ENCODE results near the gene ADCY7.

The ADCY7 gene

GRCh38 chr16:50251375-50252081, 14.8 kb upstream of the ADCY7 start:
- DNase-seq = peak; percentile 60 to 62

DNA sequence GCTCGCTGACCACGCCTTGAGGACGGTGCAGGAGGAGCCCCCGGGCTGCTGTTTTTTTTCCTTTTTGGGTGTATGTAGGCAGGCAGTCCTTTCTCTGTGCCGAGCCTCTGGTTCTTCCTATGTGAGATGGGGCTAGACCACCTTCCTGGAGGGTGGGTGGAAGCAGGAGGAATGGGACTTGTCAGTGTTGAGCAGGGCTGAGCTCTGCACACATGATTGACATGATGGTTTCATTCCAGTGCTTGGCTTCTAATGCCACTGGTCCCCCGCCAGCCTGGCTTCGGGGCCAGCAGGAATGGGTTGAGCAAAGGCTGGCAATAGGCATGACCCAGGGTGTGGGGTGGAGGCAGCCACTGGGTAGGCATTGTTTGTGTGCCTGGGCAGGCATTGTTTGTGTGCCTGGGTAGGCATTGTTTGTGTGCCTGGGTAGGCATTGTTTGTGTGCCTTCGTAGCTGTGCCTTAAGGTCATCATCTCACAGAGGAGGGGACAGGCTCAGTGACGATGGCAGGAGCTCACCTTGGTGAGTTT, 14.2 kb upstream of the ADCY7 start:
- DNase-seq = no peak

- DNase-seq = no peak
Observed at GRCh38 chr16:50252874-50253513, 13.4 kb upstream of the ADCY7 start.

- DNase-seq = no peak
Observed at GRCh38 chr16:50253514-50253910, 12.8 kb upstream of the ADCY7 start.

- no peak for DNase-seq
Observed at GRCh38 chr16:50254072-50254471, 12.3 kb upstream of the ADCY7 start.

DNA sequence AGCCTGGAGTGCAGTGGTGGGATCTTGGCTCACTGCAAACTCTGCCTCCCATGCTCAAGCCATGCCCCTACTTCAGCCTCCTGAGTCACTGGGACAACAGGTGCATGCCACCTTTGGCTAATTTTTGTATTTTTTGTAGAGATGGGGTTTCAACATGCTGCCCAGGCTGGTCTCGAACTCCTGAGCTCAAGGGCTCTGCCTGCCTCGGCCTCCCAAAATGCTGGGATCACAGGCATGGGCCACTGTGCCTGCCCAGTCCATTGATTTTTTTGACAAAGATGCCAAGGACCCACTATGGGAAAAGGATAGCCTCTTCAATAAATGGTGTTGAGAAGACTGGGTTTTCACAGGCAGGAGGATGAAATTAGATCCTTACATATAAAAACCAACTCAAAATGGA, 10.8 kb upstream of the ADCY7 start:
- no peak for DNase-seq

GRCh38 chr16:50256604-50257003, 9.7 kb upstream of the ADCY7 start:
- DNase-seq = no peak

DNA sequence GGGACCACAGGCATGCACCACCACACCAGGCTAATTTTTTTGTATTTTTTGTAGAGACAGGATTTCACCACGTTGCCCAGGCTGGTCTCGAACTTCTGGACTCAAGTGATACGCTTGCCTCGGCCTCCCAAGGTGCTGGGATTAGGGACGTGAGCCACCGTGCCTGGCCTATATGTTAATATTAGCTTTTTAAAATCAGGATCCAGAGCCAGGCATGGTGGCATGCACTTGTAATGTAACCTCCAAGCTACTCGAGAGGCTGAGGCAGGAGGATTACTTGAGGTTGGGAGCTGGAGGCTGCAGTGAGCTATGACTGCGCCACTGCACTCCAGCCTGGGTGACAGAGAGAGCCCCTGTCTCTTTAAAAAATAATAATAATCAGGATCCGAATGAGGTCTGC, 8.5 kb upstream of the ADCY7 start:
- no peak for DNase-seq

DNA sequence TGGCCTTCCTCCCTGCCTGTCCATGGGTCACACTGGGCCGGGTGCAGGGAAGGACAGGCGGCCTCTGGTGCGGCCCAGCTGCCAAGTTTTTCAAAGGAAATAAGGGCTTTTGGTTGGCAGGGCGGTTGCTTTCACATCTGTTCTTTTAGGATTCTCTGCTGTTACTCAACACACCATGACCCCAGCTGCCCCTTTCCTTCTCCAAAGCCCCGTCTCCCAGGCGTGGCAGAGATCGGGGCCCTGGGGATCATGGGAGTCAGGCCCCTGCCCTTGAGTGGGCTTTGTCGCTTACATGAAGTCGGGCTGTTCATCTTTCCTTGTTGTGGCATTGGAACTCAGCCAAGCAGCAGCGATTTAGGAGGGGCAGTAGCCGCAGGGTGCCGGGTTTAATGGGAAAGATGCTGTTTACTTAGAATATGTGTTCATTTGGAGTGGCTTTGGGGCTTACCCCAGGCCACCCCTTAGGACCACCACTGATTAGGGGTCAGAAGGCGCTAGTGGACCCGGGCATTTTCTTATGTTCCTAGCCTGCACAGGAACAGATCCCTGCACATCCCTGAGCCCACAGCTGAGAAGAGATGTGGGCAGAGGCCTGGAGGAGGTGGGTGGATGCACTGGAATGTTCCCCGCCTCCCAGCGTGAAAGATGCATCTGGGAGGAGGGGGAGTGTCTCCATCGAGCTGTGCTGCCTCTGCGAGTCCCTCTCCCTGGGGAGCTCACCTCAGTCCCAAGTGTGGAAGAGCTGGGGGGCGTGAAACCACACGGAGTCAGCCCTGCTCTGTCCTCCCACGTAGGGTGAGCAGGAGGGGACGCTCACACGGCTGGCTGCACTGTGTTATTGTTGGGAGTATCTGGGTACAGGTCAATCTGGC, 6.8 kb upstream of the ADCY7 start:
- DNase-seq = no peak

DNA sequence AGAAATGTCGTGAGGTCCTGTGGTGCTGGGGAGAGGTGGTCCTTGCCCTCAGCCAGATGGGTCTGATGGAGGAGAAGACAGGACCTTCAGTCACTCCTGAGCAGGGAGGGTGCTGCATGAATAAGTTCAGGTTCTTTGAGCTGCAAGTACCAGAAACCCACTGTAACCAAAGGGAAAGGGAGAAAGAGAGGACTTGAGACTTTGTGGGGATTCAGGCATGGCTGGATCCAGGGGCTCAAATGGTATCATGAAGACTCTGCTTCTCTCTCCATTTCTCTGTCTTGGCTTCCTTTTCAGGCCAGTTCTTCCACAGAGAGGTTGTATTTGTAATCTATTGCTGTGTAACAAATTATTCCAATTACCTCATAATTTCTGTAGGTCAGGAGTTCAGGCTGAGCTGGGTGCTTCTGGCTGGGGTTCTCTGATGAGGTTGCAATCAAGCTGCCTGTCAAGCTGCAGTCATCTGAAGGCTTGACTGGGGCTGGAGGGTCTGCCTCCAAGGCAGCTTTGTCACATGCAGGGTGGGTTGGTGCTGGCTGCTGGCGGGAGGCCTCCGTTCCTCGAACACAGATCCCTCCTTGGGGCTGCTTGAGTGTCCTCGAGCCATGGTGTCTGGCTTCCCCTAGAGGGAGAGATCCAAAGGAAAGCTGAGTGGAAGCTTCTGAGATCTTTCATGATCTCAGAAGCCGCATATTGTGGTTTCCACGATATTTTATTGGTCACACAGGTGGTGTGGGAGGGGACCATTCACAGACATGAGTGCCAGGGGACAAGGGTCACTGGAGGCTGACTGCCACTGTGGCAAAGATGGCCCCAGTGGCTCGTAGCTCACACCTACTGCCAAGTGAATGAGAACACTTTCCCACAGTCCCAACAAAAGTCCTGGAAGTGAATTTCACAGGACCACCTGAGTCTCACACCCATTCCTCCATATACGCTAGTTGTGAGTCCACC, 5.9 kb upstream of the ADCY7 start:
- no peak for DNase-seq

DNA sequence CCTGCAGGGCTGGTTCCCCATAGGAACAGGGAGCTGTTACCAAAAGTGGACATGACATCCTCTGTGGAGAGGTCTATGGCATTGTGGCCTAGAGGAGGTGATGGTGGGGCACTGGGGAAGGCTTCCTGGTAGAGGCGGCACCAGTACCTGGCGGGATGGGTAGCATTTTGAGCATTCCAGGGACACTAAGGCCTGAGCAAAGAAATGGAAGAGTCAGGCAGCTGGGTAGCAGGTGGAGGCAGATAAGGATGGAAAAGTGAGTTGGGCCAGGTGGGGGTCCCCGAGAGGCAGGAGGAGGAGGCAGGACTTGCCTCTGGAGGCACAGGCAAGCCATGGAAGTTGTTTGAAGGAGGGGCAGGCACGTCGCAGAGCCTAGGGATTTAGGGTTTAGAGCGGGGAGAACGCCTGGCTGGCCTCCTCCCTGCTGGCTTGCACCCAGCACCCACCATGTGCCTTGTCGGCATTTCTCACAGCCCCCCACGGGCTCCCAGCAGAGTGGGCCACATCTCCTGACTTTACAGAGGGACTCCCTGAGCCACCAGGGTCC, 5.1 kb upstream of the ADCY7 start:
- DNase-seq = no peak

- no peak for DNase-seq
Observed at GRCh38 chr16:50261707-50262235, 4.6 kb upstream of the ADCY7 start.

DNA sequence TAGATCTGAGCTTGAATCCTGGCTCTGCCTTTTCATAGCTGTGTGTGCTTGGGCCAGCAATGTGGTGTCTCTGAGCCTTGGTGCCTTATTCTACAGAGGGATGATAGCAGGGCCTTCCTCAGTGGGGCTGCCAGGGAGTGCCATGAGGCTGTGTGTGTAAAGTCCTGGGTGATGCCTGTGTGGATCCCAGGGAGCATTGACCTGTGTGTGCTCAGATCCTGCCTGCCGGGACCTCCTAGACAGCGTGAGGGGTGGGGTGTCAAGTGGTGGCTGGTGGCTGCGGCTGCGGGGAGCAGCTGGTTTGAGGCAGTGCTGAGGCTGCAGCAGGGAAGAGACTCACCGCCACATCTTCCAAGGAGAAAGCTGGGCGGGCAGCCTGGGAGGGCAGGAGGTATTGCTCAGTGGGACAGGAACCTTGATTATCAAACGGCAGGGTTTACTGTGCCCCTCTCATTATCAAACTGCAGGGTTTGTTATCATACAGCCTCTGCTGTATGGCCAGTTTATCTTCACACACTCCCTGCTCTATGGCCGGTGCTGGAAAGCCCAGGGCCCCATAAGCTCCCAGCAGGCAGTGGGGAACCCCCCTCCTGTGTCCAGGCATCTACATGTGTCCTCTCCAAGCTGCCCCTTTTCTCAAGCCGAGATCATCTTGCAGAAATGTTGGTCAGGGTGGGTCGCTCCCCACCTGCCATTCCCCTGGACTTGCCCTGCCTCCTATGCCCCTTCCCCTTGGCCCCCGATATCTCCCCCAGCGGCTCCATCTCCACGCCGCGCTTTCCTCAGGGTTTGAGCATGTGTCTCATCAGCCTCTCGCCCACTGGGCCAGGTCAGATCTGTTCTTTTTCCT, 3.1 kb upstream of the ADCY7 start:
- no peak for DNase-seq

- no peak for DNase-seq
Observed at GRCh38 chr16:50263940-50264929, 2.1 kb upstream of the ADCY7 start.

GRCh38 chr16:50265260-50265659, 1.1 kb upstream of the ADCY7 start:
- no peak for DNase-seq

- DNase-seq = no peak
Observed at GRCh38 chr16:50265716-50266336, 525 bp upstream of the ADCY7 start.

DNA sequence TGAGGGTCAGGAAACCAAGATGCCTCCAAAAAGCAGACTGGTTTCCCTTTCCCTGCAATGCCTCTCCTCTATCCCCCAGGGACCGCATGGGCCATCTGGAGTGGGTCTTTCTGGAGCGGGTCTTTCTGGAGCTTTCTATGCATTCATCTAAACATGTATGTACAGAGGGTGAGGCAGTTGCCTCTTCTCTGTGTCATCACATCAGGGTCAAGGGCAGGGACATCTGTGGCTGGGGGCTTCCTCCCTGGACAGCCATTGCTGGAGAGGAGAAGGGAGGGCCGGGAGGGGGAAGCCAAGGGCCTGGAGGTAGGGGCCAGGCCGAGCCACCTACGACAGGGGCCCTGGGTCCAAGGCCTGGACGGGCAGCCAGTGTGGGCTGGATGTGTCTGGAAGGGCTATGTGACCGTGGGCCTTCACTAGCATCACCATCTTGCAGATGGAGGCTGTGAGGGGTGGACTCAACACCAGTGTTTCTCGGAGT, 840 bp downstream of the ADCY7 start:
- DNase-seq = no peak

DNA sequence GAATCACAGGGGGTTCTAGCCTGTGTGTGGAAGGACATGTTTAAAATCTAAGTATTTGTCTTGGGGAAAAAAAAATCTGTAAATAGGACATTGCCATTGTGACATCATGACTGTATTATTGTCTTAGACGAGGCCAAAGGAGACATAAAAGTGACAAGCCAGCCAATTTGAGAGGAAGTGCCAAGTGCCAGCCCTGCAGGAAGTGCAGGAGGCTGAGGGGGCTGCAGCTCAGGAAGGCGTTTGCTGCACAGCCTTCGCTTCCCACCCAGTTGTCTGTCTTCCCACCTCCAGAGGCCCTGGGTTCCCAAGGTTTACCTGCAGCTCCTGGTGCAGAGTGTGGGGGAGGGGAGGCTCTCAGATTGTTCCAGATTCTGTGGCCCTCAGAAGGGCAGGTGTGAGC, 1.3 kb downstream of the ADCY7 start:
- DNase-seq = no peak

- no peak for DNase-seq
Observed at GRCh38 chr16:50268352-50268751, 2.0 kb downstream of the ADCY7 start.
